Activated naive CD8-positive, alpha-beta T cell treated with anti-CD3 and anti-CD28 coated beads for 36 hours (primary cell): ENCODE data around the gene FAM168B. TPM values are rescaled to one million over a fixed set of nuclear protein-coding genes. Genes with fewer than 3 reads are reported as not detected.

Source experiments
- DNase-seq: peaks from one replicate; pipeline ENCODE4 v3.0.0; 2021
- H3K27ac Mint-ChIP-seq: one replicate; pipeline ENCODE4 v1.8.0; 2022; ENCODE audit warnings: mild to moderate bottlenecking, moderate library complexity, mixed read lengths
- H3K27me3 Mint-ChIP-seq: one replicate; pipeline ENCODE4 v1.8.0; 2022; ENCODE audit warnings: mild to moderate bottlenecking, mixed read lengths
- H3K36me3 Mint-ChIP-seq: one replicate; pipeline ENCODE4 v1.8.0; 2021; ENCODE audit warnings: mild to moderate bottlenecking, mixed read lengths
- H3K4me1 Mint-ChIP-seq: one replicate; pipeline ENCODE4 v1.8.0; 2021; ENCODE audit warnings: mixed read lengths
- H3K4me3 Mint-ChIP-seq: one replicate; pipeline ENCODE4 v1.8.0; 2022; ENCODE audit warnings: mild to moderate bottlenecking, moderate library complexity, mixed read lengths
- H3K9me3 Mint-ChIP-seq: one replicate; pipeline ENCODE4 v1.8.0; 2022; ENCODE audit warnings: mixed read lengths
- total RNA-seq, 2 experiments: library from RNA; stranded (reverse); gene quantifications; one replicate each; pipeline ENCODE4 v1.2.3, GENCODE V29; 2021

FAM168B gene
- total RNA-seq, 2 experiments from 2014 or later = 83.4 to 88.2 TPM

DNA sequence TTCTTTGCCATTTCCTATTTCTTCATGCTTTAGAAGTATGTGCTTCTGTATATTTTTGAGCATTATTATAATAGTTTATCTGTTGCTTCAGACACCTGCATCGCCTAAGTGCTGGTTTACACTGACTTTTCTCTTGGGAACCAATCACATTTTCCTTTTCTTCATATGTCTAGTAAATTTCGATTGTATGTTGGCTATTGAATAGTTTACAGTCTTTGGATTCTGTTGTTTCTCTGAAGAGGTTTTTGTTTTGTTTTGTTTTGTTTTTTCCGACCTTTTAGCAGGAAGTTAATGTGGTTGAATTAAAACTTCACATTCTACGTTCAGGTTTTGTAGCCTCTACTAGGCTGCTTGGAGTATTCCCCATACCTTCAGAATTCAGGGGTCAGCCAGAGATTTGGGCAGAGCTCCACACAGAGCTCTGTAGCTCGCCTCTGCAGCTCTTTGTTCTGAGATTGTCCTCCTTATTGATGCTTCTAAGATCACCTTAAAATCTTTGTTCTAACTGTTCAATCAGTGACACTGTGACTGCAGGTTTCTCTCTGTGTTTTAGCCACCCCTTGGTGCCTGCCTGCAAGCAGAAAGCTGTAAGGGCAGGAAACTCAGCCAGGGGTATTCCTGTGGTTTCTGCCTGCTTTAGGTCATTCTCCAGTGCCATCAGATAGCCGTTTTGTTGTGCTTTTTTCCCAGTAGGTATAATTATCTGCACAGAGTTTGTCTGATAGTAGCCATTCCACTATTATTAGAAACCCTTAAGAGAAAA, 83.4 kb downstream of the FAM168B start:
- Mint-ChIP-seq H3K27ac (no peak overlapping the region), H3K9me3 (peaks cover 3% of the 10 kb centered on the region), H3K36me3 (peaks cover 4% of the 10 kb centered on the region), H3K4me3 (no peak overlapping the region), H3K4me1 (peaks cover 36% of the 10 kb centered on the region), H3K27me3 (no peaks in the 10 kb centered on the region)
- no peak for DNase-seq

DNA sequence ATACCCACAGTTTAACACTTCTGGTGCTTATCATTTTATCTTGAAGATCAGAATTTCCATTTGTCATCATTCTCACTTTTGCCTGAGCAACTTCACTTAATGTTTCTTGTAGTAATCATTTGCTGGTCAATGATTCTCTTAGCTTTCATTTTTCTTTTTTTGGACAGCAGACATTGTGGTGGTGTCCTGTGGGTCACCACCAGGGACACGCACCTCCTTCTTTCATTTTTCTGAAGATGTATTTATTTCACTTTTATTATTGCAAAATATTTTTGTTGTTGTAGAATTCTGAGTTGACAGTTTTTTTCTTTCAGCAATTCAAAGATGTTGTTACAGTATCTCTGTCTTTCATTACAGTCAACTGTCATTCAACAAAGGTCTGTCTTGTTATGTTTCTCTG, 84.3 kb downstream of the FAM168B start:
- no peak overlapping the region for H3K27ac Mint-ChIP-seq
- peaks cover 4% of the 10 kb centered on the region for H3K36me3 Mint-ChIP-seq
- H3K27me3 Mint-ChIP-seq = no peaks in the 10 kb centered on the region
- peaks cover 36% of the 10 kb centered on the region for H3K4me1 Mint-ChIP-seq
- peaks cover 3% of the 10 kb centered on the region for H3K9me3 Mint-ChIP-seq
- DNase-seq = no peak
- H3K4me3 Mint-ChIP-seq = no peak overlapping the region

DNA sequence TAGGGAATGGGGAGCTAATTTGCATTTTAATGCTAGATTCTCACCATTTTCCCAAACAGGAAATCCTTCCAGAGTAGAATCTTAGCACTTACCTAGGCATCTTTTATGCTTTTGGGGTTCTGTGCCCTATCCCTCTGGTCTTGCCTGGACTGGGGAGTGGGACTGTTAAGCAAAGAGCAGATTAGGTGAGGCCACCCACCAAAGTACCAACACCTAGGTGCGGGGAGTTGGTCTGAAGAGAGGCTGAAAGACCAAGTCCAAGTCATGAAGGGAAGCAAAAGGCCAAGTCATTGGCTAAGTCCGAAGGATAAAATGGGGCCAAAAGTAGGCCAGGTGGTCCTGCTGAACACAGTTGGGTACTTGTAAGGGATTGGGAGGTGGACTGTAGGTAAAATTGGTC, 86.7 kb downstream of the FAM168B start:
- DNase-seq = no peak
- Mint-ChIP-seq H3K4me3 (no peak overlapping the region), H3K27me3 (no peaks in the 10 kb centered on the region), H3K9me3 (peaks cover 3% of the 10 kb centered on the region), H3K4me1 (peaks cover 27% of the 10 kb centered on the region), H3K27ac (no peak overlapping the region), H3K36me3 (peaks cover 4% of the 10 kb centered on the region)

DNA sequence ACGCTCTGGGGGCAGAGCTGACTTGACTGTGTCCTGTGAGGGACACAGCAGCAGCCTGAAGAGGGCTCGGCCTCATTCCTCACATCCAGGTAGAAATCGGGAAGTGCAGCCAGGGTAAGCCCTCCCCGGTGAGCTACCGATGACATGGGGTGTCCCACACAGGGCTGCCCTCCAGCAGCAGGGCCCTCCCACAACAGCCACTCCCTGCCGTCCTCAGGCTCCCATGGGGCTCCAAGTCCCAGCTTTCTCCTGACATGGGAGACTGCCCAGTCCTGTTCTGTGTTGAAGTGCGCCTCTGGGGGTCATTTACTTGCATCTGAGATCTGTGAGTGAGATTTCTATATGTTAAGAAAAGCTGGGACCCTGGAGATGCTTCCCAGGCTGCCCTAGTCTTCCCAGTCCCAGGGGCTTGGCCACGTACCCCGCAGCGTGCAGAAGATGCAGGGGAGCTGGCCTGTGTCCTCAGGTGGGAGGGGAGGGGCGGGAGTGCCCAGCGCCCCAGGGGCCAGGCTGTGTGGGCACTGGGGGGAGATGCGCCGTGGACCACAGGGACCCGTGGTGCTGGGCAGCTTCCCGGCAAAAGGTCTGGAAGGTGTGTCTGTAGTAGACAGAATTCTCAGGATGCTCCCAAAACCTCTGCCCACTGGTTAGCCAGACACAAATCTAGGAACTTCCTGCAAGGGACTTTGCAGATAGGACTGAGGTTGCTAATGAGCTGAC, 87.9 kb downstream of the FAM168B start:
- H3K4me3 Mint-ChIP-seq = no peak overlapping the region
- H3K4me1 Mint-ChIP-seq = peaks cover 16% of the 10 kb centered on the region
- peaks cover 4% of the 10 kb centered on the region for H3K36me3 Mint-ChIP-seq
- H3K27me3 Mint-ChIP-seq = peaks cover under 1% of the 10 kb centered on the region
- no peak overlapping the region for H3K27ac Mint-ChIP-seq
- DNase-seq = no peak
- peaks cover 3% of the 10 kb centered on the region for H3K9me3 Mint-ChIP-seq

DNA sequence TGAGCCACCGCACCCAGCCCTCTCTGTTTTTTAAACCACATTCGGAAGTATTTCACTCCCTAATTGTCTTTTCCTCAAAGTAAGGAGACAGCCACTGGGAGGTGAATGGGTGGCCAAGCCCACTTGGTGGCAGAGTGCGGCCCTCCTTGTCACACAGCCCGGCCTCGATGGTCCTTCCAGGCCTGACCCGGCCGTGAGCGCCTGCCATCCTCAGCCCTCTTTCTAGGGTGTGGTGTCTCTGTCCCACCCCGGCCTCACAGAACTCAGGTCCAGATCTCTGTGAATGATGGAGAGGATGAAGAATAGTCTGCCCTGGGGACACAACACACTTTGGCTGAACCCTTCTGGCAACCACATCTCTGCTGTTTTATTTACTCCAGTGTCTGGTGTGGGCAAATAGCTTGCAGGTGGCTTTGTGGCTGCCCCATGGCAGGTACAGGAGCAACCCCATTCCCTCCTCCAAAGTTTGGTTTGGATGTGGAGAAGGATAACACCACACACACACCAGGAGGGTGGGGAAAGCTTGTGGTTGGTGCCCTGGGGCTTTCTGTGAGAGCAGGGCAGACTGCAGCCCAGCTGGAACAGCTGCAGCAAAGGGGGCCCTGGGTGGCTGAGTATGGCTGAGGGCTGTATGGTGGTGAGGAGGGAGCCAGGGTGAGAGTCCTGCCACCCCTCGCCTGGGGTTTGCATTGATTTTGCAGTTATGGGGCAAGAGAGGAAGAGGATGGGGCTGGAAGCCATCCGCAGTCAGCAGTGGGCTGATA, 88.6 kb downstream of the FAM168B start:
- Mint-ChIP-seq H3K27ac (no peak overlapping the region), H3K4me1 (peaks cover 8% of the 10 kb centered on the region), H3K27me3 (peaks cover 4% of the 10 kb centered on the region), H3K4me3 (no peak overlapping the region), H3K9me3 (peaks cover 3% of the 10 kb centered on the region), H3K36me3 (no peaks in the 10 kb centered on the region)
- DNase-seq = no peak

DNA sequence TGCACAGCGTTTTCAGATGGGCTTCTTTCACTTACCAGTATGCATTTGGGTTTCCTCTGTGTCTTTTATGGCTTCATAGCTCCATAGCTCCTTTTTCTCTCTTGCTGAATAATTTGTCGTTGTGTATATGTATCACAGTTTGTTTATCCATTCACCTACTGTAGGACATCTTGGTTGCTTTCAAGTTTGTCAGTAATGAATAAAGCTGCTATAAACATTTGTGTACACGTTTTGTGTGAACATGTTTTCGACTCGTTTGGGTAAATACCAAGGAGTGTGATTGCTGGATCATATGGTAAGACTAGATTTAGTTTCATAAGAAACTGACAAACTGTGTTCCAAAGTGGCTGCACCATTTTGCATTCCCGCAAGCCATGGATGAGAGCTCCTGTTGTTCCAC, 94.7 kb downstream of the FAM168B start:
- Mint-ChIP-seq H3K4me3 (no peak overlapping the region), H3K27me3 (peaks cover 4% of the 10 kb centered on the region), H3K36me3 (no peaks in the 10 kb centered on the region), H3K9me3 (no peaks in the 10 kb centered on the region), H3K4me1 (no peaks in the 10 kb centered on the region), H3K27ac (no peak overlapping the region)
- no peak for DNase-seq

Other genes with a start within 250 kb of the FAM168B start
- 10 to 100 TPM; 42.4 to 43.2 TPM for gene PLEKHB2, start 11.9 kb upstream of the FAM168B start, total RNA-seq
- under 1 TPM; 0.37 to 0.56 TPM for gene POTEE, start 116.1 kb upstream of the FAM168B start, total RNA-seq